Measurements from ENCODE around the gene ATP8A1.

The ATP8A1 gene

GRCh38 chr4:42574870-42575430 is 82.0 kb downstream of the ATP8A1 start:
- DNase-seq (ENCODE audit: low spot score): no peak

DNA sequence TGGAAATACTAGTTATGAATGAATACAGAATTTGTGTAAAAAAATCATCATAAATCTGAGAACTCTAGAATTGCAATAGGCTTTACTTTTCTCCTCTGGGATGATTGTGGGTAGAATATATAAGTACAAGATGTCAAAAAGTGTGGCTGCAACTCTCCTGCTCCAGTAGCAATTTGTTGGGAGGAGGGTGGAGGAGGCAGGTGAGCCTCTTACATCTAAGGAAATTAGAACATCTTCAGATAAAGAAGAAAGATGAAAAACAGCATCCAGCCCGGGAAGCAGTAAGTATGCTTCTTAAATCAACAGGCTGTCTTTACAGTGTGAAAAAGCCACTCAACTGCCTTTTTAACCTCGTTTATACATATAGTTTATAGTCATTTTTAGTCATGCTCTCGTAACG is 83.7 kb downstream of the ATP8A1 start:
- no peak for DNase-seq (ENCODE audit: low spot score)

DNA sequence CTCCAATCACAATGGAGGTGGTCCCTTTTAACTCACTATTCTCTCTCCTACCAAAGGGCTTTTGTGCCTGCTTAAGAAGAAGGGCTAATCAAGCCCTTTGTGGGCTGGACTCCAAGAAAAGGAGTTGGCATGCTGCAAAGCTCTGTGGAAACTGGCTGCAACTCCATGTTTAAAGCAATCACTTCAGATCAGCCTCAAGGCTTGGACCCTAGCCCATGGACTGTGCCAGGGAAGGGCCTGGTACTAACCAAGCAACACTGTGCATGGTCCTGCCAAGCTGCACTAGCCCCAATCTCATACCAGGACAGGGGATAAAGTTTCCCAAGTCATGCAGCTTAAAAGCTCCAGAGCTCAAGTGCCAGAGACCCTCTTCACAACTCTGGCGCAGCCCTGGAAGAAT is 86.7 kb downstream of the ATP8A1 start:
- no peak for DNase-seq (ENCODE audit: low spot score)

- DNase-seq (ENCODE audit: low spot score): peak; percentile 66
Measured at GRCh38 chr4:42568610-42569207, 88.2 kb downstream of the ATP8A1 start.

GRCh38 chr4:42566835-42567234 is 90.1 kb downstream of the ATP8A1 start:
- no peak for DNase-seq (ENCODE audit: low spot score)

GRCh38 chr4:42562016-42562415 is 94.9 kb downstream of the ATP8A1 start:
- no peak for DNase-seq (ENCODE audit: low spot score)

- no peak for DNase-seq (ENCODE audit: low spot score)
Measured at GRCh38 chr4:42561031-42561430, 95.9 kb downstream of the ATP8A1 start.

GRCh38 chr4:42560467-42560861 is 96.4 kb downstream of the ATP8A1 start:
- no peak for DNase-seq (ENCODE audit: low spot score)

GRCh38 chr4:42558156-42558555 is 98.7 kb downstream of the ATP8A1 start:
- no peak for DNase-seq (ENCODE audit: low spot score)

GRCh38 chr4:42555828-42556227 is 101.1 kb downstream of the ATP8A1 start:
- DNase-seq (ENCODE audit: low spot score): no peak

- no peak for DNase-seq (ENCODE audit: low spot score)
Measured at GRCh38 chr4:42554072-42554471, 102.8 kb downstream of the ATP8A1 start.

DNA sequence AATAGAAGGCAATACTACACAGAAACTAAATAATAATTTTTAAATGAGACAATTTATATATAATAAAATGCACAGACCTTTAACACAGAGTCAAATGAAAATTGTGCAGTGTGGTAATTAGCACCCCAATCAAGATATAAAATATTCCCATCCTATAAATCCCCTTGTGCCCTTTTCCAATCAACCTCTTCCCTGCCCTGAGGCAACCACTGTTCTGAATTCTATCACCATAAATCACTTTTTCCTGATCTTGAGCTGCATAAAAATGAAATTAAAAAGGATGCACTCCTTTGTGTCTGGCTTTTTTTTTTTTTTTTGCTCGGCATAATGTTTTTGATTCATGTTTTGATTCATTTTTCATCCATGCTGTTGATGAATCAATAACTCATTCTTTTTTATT is 107.0 kb downstream of the ATP8A1 start:
- no peak for DNase-seq (ENCODE audit: low spot score)

GRCh38 chr4:42547805-42548204 is 109.1 kb downstream of the ATP8A1 start:
- DNase-seq (ENCODE audit: low spot score): no peak

GRCh38 chr4:42543762-42544161 is 113.1 kb downstream of the ATP8A1 start:
- no peak for DNase-seq (ENCODE audit: low spot score)

GRCh38 chr4:42543126-42543525 is 113.8 kb downstream of the ATP8A1 start:
- DNase-seq (ENCODE audit: low spot score): no peak

DNA sequence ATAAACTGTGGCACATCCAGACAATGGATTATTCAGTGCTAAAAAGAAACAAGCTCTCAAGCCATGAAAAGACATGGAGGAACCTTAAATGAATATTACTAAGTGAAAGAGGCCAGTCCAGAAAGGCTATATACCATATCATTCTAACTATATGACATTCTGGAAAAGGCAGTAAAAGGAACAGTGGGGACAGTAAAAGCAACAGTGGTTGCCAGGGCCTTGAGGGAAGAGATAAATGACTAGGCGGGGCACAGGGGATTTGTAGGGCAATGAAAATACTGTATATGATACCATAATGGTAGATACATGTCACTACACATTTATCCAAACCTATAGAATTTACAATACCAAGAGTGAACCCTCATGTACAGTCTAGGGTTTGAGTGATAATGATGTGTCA is 115.3 kb downstream of the ATP8A1 start:
- no peak for DNase-seq (ENCODE audit: low spot score)

DNA sequence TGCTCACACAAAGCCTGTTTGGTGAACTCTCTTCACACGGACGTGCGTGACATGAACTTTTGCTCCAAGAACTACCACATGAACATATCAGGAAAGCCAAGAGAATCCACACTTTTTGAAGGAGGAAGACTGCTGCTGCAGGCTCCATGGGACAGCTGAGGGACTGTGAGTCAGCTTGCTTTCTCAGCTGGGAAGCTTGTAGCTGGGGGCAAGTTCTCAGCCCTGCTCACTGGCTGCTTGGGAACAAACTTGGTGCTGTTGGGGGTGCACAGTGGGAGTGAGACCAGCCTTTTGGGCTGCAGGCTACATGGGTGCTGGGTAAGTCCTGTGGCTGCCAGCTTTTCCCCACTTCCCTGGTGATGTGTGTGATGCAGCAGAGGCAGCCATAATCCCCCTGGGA is 123.9 kb downstream of the ATP8A1 start:
- no peak for DNase-seq (ENCODE audit: low spot score)

- no peak for DNase-seq (ENCODE audit: low spot score)
Measured at GRCh38 chr4:42531341-42532030, 125.4 kb downstream of the ATP8A1 start.

GRCh38 chr4:42523066-42523718 is 133.7 kb downstream of the ATP8A1 start:
- no peak for DNase-seq (ENCODE audit: low spot score)

- peak; percentile 41 for DNase-seq (ENCODE audit: low spot score)
Measured at GRCh38 chr4:42519803-42520417, 137.0 kb downstream of the ATP8A1 start.

GRCh38 chr4:42515156-42515884 is 141.6 kb downstream of the ATP8A1 start:
- no peak for DNase-seq (ENCODE audit: low spot score)

Data from SK-N-DZ (cell line).